Left ventricle myocardium superior (tissue), 1 donor: Measurements from ENCODE around the gene CTDNEP1. TPM values are rescaled to one million over a fixed set of nuclear protein-coding genes. Genes with fewer than 3 reads are reported as not detected.
"Not testable (repeated sequence)": the region's sequence is repeated elsewhere in the genome, so short reads cannot be mapped to it uniquely, and the experiment has no call there.

ENCODE experiments used
- ATAC-seq: fragments of 200-7000 bp; cut with Tn5 transposase; one replicate; pipeline ENCODE4 v1.9.1; 2020; ENCODE audit warnings: mild to moderate bottlenecking, moderate library complexity
- DNase-seq: peaks from one replicate; pipeline ENCODE4 v3.0.0-alpha.2; 2020
- intact Hi-C: fragments of 100-400 bp; cut with micrococcal nuclease; formaldehyde crosslinking; loops from one replicate; pipeline ENCODE4 v1.11.0; 2022
- total RNA-seq: library from RNA; stranded (reverse); fragmentation: NEBNext Ultra II Directional; extraction: Animal tissue kit (Norgen Biotek cat#: 25700); gene quantifications from one replicate; pipeline ENCODE4 v1.2.1, GENCODE V29; 2021
- donor health status: DM: no; HTN: yes; CAD: no; lungs with severe emphysema.

CTDNEP1 gene
- total RNA-seq, 1 donor from 2014 or later, result 122 TPM

- intact Hi-C loops, result no loop called here
- ATAC-seq (peak; percentile 80), DNase-seq (peak; percentile 96)
Measured at GRCh38 chr17:7252176-7253043, 876 bp upstream of the CTDNEP1 start, which contains the start of gene ELP5. Gene ELP5, plus strand, starts transcription at chr17:7252215. Its CDS starts 336 bp downstream, at chr17:7252551.

GRCh38 chr17:7250695-7251627 is 573 bp downstream of the CTDNEP1 start:
- ATAC-seq (no peak), DNase-seq (peak; percentile 41)
- intact Hi-C loops, result no loop called here

DNA sequence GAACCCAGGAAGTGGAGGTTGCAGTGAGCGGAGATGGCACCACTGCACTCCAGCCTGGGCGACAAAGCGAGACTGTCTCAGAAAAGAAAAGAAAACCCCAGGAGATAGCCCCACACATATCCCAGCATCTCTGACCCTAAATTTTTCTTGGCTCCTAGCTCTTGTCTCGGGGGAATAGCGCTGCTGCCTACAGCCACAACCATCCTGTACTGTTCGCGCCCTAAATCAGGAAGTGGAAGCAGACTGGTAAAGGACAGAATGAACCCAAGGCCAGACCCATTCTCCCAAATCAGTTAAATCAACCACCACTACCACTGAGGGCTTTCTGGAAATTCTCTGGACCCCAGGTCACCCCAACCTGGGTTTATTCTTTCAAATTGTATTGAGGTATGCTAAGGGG is 1.7 kb downstream of the CTDNEP1 start:
- DNase-seq, result no peak
- no peak for ATAC-seq
- intact Hi-C loops, result no loop called here

DNA sequence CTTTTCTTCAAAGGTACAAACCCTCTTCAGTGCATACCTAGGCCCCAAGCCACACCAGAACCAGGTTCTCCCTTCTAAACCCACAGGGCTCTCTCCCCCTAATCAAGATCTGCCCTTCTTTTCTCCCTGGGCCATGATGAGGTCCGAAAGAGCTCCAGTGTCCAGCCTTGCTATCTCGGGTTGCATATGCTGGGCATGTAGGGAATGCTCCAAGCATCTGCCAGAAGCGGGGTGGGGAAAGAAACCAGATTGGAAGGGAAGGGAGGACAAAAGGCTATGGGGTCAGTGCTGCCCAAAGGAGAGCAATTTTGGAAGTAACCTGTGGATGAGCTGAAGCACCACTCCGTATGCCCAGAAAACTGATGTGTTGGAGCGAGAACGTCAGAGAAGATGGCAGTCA is 2.3 kb downstream of the CTDNEP1 start:
- intact Hi-C loops, result no loop called here
- ATAC-seq, result no peak

GRCh38 chr17:7248796-7249195 is 2.7 kb downstream of the CTDNEP1 start:
- intact Hi-C loops, result no loop called here
- no peak for DNase-seq

More for the DNA sequence above, 2.3 kb downstream of the CTDNEP1 start:
- no peak for DNase-seq

GRCh38 chr17:7246779-7247178 is 4.8 kb downstream of the CTDNEP1 start:
- ATAC-seq (no peak), DNase-seq (no peak)
- intact Hi-C loops, result no loop called here

More at GRCh38 chr17:7248796-7249195, 2.7 kb downstream of the CTDNEP1 start:
- no peak for ATAC-seq

DNA sequence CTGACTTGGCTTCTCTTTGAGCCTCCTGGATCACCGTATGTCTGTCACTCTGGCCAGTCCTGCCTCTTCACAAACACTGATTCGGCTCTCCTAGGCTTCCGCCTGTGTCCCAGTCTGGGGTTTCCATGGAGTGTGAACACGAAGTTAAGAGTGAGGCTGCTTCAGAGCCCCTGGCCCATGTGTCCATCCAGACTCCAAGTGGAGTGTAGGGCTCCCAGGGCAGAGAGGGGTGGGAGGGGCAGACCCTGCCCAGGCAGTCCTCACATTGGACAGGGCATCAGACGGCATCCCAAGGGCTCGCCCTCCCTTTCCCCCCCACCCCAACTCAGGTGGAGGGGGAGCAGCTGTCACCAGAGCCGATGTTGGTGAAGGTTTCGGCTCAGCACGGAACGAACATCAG is 7.7 kb downstream of the CTDNEP1 start:
- DNase-seq, intact Hi-C loops, ATAC-seq: not testable (repeated sequence)

DNA sequence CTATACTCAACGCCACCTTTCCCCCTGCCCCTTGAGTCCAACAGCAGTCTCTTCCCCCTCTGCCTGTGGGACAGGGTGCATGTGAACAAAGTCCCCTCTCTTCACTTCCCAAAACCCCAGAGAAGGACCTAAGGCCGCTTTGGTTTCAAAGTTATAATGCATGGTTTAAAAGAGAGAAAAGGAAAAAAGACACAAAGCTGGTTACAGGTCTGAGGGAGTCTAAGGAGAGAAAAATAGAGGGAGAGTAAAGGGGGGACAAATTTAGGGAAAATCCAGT is 8.1 kb downstream of the CTDNEP1 start:
- no peak for ATAC-seq
- intact Hi-C loops, result no loop called here
- DNase-seq, result no peak

DNA sequence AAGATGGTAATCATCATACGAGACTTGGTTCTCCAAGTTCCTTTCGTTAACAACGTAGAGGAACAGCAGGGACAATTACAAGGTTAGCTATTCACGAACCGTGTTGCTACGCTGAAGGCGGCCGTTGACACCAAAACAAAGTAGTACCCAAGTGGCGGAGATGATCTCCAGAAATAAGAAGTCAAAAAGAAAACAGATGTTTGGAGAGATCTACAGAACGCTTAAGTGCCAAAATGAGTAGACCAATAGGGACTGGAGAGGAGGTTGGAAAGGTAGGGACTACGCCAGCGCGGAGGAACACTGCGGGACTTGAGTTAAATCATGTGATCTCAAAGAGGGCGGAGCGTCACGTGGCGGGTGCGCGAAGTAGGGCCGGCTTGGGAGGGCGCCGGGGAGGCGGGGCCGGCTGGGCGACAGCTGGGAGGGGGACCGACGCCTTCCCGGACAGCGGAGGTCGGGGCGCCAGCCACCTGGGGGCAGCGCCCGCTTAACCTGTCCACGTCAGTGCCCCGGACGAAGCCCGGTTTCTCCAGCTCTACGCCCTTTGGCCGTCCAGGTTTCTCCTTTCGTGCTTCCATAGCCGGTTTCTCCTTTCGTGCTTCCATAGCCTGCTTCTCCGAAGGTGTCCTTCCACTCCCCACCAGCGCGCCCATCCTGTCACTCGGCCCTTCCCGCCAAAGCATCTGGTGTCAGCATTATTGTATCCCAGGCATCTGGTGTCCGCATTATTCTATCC is 8.6 kb downstream of the CTDNEP1 start:
- peak; percentile 98 for DNase-seq
- ATAC-seq, result peak; percentile 63
- intact Hi-C loops, result no loop called here

- DNase-seq, result peak; percentile 95
- intact Hi-C loops, result no loop called here
- peak; percentile 52 for ATAC-seq
Measured at GRCh38 chr17:7241783-7242716, 9.5 kb downstream of the CTDNEP1 start, which contains the start of gene GABARAP. Gene GABARAP, minus strand, starts transcription at chr17:7242449. Its CDS starts 119 bp downstream, at chr17:7242330.

DNA sequence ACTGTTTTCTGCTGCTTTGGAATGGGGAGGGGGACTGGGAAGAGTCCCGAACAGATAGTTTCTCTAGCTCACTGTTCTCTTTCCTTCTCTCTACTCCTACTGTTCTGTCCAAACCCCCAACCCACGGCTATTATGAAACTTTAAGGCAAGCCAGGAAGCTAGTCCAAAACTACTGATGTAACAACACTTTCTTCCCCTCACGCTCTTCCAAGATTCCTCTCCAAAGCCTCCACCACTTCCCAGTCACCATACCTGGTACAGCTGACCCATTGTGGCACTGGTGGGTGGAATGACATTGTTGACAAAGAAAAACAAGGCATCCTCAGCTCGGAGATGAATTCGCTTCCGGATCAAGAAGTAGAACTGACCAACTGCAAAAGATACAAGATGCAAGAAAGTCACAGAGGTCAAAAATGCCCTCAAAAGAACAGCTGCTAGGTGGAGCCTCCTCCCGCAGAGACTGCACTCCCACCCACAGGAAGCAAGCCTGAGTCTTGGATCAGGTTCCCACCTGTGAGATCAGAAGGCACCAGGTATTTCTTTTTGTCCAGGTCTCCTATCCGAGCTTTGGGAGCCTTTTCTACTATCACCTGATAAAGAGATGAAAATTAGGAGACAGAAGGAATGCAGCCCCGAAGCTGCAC is 10.3 kb downstream of the CTDNEP1 start:
- ATAC-seq (no peak), DNase-seq (no peak)
- intact Hi-C loops, result no loop called here

DNA sequence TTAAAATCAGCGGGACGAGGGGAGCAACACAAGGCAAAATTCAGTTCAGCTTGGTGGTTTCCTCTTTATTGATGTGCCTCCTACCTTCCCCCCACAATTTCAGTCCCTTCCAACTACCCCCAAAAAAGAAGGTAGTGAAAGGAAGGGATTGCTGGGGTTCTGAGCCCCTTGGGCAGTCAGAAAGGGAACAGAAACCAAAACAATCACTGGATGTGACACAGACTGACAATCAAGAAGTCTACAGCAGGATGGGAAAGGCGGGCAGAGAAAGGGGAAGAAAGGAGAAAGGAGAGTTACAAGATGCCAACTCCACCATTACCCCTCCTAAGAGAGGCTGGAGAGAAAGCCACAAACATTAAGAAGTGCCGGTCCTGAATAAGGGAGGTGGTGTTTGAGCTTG is 11.2 kb downstream of the CTDNEP1 start:
- intact Hi-C loops, result no loop called here
- no peak for DNase-seq
- no peak for ATAC-seq

- DNase-seq, result peak; percentile 99
- intact Hi-C loops, result no loop called here
- peak; percentile 75 for ATAC-seq
Measured at GRCh38 chr17:7239091-7240027, 12.2 kb downstream of the CTDNEP1 start, which contains the start of gene PHF23. Gene PHF23, minus strand, starts transcription at chr17:7239457. Its CDS starts 178 bp downstream, at chr17:7239279.

DNA sequence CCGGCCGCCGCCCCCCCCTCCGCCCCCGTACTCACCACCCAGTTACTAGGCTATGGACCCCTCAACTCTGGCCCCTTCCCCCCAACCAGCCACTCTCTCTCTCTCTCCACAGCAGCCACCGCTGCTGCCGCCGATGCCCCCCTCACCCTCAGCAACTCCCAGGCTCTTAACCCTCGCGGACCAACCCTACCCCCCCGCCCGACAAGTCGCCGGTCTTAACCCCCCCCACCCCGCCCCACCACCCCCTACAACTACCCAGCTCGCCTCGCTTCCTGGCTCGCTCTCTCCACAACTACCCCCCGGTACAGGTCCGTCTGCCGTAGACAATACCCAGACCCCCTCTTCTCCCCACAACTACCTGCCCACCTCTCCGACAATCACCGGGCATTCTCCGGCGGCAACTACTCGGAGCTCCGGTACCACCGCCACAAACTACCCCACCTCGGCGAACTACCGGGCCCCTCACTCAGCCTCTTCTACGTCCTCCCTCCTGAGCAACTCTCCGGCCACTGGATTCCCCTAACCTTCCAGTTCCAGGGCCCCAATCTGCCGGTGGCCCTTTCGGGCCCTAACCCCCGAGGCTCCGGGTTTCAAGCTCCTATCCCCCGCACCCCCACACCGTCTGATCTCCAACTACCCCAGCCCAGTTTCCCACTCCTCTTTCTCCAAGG is 13.0 kb downstream of the CTDNEP1 start:
- ATAC-seq (no peak), DNase-seq (no peak)
- intact Hi-C loops, result no loop called here

GRCh38 chr17:7237761-7238419 is 13.6 kb downstream of the CTDNEP1 start:
- intact Hi-C loops, result no loop called here
- peak; percentile 12 for ATAC-seq
- peak; percentile 90 for DNase-seq
